ENCODE measurements around the gene BMS1.

DNA sequence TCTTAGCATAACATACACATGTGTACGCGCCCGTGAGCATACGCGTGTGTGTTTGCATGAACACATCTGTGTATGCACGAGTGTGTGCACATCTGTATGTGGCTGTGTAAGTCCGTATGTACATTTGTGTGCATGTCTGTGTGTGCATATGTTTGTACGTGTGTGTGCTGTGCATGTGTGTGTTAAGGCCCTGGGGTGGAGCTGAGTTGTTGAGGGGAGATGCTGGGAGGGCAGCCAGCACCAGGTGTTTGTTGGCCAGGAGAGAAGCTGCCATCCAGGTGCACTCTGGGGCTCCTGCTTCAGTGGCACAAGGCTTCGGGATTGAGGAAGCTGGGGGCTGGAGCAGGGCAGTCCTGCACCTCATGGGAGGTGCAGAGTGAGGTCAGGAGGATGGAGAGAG lies 85.0 kb downstream of the BMS1 start:
- TF ChIP-seq, protein P1, sequence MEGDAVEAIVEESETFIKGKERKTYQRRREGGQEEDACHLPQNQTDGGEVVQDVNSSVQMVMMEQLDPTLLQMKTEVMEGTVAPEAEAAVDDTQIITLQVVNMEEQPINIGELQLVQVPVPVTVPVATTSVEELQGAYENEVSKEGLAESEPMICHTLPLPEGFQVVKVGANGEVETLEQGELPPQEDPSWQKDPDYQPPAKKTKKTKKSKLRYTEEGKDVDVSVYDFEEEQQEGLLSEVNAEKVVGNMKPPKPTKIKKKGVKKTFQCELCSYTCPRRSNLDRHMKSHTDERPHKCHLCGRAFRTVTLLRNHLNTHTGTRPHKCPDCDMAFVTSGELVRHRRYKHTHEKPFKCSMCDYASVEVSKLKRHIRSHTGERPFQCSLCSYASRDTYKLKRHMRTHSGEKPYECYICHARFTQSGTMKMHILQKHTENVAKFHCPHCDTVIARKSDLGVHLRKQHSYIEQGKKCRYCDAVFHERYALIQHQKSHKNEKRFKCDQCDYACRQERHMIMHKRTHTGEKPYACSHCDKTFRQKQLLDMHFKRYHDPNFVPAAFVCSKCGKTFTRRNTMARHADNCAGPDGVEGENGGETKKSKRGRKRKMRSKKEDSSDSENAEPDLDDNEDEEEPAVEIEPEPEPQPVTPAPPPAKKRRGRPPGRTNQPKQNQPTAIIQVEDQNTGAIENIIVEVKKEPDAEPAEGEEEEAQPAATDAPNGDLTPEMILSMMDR (IDR thresholded peaks at IDR 0.05), result no peak
- no peak for TF ChIP-seq POLR2A (IDR thresholded peaks at IDR 0.05)
